HG03442 (cell line): ENCODE results near the gene SNX13.
A peak's percentile ranks its signal among the peaks of the same experiment; 100 is the strongest.

ENCODE experiments used
- ATAC-seq: cut with Tn5 transposase; IDR thresholded peaks from one replicate; pipeline ENCODE4 v1.9.1; 2021; ENCODE audit warnings: mild to moderate bottlenecking, moderate library complexity; ENCODE audit not compliant: unreplicated experiment

SNX13 gene

DNA sequence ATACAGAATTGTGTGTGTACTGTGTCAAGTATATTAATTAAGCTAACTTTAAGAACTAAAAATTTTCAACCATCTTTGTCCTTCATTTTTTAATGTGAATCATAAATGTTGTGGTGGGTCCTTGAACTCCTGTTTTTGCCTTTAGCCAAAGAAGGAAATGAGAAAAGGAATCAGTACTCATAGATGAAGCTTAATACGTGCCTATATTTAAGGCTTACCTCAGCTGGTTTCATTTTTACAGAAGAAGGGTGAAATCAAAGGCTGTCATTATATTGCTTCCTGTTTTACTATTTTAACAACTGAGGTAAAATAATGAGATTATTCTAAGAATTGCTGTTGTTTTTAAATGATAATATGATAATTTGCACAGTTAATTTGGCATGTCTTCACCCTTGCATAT is 6.3 kb upstream of the SNX13 start:
- ATAC-seq: peak; percentile 89

DNA sequence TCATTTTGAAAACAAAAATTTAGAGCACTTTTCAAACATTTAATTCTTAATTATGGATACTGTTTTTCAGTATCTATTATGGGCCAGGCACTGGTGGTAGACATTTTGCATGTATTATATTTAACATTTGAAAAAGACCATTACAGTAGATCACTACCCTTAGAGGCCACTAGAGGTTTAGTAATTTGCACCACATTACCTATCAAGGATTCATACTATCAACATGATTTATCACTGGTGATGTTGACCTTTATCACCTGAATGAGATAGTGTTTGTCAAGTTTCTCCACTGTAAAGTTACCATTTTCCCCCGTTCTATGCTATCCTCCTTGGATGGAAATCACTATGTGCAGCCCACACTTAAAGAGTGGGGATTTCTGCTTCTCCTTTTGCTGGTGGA is 4.4 kb upstream of the SNX13 start:
- no peak for ATAC-seq

DNA sequence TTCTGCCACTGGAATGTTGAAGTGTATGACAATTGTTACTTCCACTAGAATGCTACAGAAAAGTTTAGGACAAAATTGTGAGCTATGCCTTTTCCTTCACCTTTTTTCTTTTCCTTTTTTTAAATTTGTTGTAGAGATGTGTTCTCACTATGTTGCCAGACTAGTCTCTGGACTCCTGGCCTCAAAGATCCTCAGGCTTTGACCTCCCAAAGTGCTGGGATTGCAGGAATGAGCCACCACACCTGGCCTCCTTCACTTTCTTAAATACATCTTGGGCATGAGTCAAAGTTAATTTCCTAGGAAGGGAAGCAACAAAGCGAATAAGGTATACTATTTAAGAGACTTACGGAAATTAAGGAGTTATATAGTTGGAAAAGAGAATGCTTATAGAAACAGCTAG is 2.7 kb upstream of the SNX13 start:
- ATAC-seq: no peak

DNA sequence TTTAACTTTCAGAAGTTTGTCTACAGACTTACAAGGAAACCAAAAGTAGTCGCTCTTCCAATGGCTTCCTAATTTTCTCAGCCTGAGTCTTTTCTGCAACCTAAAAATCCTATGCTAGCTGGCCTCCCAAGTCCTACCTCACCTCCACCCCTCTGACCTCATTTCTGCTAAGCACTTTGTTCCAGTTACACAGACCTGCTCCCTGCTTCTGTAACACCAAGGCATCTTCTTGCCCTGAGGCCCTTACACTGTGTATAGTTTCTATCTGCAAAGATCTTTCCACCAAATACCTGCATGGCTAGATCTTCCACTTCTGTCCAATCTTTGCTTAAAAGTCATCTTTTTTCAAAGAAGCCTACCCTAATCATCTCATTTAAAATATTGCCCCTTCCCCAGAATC is 1.9 kb upstream of the SNX13 start:
- no peak for ATAC-seq

DNA sequence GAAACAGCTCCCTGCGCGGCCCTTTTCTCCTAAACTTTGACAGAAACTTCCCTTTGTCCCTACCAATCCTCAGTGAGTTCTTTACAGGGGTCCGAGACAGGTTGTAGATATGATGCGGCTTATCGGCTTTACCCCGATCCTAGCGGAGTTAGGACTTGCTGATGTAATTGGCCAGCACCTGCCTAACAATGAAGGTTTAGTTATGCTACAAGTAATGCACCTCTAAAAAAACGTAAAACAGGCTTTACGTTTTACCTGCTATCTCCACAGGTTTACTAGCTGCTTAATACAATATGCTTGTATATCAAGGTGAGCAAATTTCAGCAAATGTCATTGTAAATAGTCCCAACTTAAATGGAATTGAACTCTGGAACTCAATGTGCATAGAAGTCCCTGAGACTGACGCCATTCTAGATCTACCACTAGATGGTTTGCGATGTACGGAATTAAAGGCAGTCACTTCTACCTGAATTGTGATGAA is 697 bp upstream of the SNX13 start:
- ATAC-seq: no peak

DNA sequence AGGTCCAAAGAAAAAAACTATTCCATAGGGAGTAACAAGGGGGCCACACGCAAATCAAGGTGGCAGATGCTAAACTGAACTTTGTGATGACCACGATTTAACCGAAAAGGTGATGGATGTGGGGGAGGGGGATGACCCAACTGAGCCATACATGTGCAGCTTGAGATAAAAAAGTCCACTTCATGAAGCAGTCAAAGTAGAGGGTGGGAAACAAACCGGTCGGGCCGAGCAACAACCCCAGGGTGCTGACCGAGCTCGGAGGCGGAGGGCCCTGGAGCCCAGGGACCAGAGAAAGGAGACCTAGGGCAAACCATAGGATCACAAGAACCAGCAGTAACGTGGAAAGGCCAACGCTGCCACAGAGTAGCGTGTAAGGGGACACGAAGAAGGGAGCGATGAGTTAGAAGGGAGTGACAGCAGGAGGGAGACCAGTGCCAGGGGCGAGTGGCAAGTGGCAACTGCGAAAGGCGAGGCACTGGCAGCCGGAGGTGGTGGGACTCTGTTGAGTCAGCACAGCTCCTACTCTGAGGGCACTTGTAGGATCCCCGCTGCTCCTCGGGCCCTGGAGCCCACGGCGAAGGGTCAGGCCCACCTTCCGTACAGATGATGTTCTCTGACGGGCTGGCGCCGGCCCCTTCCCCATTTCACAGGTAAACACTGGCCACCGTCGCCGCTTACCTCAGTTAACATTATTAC is 540 bp downstream of the SNX13 start:
- ATAC-seq: peak; percentile 31

DNA sequence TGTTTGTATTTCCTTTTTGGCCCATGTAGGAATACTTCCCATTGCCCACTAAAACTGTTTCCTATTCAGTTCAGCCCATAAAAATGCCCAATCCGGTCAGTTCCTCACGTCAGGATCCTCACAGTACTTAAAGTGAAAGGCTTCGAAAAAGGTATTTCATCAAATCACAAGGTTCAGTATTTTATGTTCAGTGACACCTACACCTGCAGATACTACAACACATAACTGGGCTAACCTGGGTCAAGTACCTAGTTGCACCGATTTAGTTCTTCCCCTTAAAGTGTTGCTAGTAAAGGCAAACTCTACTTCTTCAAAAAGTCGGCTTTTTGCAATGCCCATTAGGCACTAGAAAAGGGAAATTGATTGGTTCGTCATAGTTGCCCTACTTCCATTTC is 1.1 kb downstream of the SNX13 start:
- no peak for ATAC-seq

DNA sequence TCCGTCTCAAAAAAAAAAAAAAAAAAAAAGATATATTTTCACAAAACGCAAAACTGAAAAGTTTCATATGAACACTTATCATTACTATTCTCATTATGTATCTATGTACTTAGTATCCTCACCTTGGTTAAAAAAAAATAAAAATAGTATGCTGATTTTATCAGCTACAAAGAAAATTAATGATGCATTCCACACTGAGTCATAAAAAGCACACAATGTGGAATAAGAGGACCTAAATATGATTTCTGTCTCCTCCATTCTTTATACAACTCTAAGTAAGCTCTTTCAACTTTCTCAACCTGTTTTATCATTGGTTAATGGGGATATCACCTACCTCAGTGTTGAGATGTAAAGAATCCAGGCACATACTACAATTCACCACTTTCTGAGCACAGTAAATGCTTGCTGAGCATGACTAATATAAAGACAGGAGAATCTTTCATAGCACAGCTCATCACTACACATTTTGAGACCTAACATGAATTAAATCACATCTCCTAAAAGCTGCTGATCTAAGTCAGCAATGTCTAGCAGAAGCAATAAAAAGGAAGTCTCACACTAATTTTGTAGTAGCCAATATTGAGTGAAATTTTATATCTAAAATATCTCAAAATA is 2.7 kb downstream of the SNX13 start:
- peak; percentile 20 for ATAC-seq

DNA sequence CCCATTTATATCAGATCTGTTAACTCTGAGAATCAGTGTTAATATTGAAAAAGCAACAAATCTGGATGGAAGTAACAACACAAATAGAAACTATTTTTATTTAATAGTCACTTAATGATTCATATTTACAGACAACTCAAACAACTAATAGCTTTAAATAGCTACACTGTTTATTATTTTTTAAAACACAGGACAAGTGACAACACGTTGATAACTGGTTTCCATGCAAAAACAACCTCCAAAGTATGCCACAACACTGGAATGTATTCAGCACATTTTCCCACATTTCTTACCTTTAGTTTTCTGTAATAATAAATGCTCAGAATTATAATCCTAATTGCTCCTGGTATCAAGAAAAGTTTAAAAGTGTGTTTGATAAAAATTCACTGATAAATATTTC is 4.0 kb downstream of the SNX13 start:
- ATAC-seq: no peak

DNA sequence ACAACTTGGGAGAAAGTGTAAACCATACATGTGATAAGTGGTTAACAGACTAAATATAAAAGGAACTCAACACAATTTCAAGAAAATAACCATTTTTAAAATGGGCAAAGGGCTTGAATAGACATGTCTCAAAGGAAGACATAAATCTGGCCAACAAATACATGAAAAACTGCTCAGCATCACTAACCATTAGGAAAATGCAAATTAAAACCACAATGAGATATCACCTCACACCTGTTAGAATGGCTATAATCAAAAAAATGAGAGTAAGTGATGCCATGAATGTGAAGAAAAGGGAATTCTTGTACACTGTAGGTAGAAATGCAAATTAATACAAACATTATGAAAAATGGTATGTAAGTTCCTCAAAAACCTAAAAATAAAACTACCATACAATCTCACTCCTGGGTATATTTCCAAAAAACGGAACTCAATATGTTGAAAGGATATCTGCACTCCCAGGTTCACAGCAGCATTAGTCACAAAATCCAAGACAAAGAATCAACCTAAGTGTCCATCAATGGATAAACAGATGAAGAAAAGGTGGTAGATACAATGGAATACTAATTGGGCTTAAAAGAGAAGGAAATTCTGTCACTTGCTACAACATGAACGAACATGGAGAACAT is 5.6 kb downstream of the SNX13 start:
- no peak for ATAC-seq

DNA sequence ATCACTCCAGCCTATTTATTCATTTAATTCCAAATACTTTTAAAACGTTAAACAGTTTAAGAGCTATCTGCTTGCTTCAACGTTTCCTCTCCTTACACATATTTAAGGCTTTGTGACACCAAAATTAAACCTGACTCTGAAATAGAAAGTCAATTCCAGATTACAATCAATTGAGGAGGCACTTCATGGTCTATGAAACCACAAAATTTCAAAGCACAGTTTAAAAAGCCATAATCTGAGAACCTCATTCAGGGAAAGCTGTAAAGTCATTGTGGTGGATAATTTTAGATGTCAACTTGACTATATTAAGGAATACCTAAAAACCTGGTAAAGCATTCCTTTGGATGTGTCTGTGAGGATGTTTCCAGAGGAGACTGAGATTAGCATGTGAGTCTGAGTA is 6.2 kb downstream of the SNX13 start:
- no peak for ATAC-seq

DNA sequence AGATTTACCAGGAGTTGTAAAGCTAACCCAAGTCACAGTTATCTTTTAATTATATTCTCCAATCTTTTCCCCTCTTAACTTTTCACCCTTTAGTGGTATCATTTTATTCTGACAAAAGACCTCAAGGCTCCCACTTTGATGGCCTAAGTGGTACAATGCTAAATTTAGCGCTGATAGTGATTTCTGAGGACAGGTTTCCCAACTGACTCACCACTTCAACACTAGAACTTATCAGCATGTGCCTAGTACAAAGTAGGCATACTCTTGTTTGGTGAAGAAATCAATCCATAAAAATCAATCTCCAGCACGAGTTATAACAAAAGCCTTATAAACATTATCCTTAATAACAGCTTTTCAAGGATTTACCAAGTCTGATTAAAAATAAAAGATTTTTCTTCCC is 7.5 kb downstream of the SNX13 start:
- no peak for ATAC-seq

DNA sequence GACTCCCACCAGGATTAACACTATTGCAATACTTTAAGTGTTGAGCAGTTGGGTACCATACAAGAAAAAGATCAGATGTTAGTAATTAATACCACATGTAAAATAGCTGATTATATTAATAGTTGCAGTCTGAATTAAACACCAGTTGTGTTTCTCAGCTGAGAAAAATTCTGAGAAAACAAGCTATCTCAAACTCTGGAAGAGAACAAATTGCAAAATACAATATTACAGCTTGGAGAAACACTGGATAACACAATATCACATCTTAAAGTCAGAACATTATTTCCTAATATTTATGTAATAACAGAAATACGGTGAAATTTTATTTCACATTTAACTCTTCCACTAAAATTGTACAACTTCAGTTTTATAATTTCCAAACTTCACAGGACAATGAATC is 9.2 kb downstream of the SNX13 start:
- no peak for ATAC-seq

DNA sequence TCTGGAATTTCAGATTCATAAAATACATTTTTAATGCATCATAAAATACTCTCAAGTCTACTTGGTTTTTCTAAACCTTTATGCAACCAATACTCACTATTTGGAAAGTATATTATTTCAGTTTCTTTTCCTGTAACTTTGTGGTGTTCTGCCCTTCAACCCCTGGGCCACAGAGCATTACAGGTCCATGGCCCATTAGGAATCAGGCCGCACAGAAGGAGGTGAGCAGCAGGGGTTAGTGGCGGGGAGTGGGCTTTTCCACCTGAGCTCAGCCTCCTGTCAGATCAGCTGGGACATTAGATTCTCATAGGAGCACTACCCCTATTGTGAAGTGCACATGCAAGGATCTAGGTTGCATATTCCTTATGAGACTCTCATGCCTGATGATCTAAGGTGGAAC is 9.7 kb downstream of the SNX13 start:
- ATAC-seq: no peak

DNA sequence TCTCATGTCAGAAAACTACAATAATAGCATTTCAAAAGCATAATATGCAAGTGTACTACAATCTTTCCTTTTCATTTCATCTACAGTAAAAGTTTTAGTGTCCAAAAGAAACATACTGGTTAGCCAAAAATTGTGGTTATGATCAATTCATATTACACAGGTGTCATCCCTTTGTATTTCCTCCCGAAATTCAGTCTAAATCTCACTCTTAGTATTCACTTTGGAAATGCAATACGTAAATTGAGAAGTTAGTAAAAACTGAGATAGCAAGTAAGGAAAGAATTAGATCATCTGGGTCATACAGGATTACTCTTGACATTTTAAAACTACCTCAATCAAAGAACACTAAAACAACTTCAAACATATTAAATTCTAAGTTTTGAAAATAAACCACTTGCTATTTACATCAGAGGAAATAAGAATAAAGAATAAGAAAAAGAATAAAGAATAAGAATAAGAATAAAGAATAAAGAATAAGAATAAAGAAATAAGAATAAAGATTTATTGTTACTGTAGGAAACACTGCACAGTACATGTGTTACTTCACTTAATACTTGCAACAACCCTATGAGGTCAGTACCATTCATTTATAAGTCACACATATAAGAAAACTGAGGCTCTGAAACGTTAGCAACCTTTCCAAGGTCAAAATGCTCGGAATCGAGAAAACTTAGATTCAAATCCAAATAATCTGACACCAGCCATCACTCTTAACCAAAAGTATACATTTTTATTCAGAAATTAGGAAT is 10.5 kb downstream of the SNX13 start:
- ATAC-seq: no peak

DNA sequence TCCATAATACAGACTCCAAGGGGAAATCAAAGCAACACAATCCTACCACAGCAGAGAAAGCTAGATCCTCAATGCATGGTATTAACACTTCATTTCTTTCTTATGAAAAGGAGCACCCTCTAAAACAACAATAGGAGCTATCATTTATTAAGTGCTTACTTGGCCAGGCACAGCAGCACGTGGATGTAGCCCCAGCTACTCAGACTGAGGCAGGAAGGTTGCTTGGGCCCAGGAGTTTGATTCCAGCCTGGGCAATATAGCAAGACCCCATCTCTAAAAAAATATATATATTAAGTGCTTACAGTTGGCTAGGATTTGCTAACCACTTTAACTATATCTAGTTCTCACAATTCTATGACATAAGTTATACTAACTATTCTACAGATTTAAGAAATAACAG is 12.2 kb downstream of the SNX13 start:
- no peak for ATAC-seq

DNA sequence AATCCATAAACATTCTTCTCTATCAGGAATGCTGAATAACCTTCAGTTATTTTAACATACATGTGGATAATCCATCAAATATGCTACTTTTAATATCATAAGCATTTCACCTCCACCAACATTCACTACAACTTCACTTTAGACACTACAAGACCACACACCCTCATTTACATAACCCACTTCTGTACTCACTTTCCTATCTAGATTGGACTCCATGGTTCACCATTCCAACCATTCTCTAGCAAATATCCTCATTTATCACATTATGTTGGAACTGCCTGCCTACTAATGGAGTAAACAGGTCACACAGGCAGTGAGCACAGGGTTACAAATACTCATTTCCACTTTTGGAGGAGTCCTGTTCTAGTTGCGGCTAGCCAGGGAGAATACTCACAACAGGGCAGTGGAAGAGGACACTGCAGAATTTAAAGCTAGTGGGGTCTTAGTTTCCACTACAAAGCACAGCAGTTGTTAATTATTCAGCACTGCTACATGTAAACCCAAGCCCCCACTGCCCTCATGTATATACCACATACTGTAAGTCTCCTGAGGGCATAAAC is 18.4 kb downstream of the SNX13 start:
- ATAC-seq: no peak

DNA sequence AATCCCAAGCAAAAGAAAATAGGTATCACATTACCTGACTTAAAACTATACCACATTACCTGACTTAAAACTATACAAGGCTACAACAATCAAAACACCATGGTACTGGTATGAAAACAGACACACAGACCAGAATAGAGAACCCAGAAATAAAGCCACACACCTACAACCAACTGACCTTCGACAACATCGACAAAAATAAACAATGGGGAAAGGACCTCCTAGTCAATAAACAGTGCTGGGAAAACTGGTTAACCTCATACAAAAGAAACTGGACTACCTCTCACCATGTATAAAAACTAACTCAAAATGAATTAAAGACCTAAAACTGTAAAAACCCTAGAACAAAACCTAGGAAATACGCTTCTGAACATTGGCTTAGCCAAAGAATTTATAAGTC is 22.5 kb downstream of the SNX13 start:
- no peak for ATAC-seq

DNA sequence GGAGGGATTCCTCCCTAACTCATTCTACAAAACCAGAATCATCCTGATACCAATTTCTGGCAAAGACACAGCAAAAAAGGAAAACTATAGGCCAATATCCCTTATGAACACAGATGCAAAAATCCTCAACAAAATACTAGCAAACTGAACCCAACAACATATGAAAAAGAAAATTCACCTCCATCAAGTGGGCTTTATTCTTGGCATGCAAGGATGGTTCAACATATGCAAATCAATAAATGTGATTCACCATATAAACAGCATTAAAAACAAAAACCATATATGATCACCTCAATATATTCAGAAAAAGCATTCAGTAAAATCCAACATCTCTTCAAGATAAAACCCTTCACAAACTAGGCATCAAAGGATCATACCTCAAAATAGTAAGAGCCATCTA is 23.5 kb downstream of the SNX13 start:
- ATAC-seq: no peak

DNA sequence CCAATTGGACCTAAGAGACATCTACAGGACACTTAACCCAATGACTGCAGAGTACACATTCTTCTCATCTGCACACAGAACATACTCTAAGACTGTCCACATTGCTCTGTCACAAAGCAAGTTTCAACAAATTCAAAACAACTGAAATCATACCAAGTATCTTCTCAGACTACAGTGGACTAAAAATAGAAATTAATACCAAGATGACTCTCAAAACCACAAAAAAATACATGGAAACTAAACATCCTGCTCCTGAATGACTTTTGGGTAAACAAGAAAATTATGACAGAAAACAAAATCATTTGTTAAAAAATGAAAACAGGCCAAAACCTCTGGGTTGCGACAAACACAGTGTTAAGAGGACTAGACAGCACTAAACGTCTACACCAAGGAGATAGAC is 24.5 kb downstream of the SNX13 start:
- ATAC-seq: no peak

DNA sequence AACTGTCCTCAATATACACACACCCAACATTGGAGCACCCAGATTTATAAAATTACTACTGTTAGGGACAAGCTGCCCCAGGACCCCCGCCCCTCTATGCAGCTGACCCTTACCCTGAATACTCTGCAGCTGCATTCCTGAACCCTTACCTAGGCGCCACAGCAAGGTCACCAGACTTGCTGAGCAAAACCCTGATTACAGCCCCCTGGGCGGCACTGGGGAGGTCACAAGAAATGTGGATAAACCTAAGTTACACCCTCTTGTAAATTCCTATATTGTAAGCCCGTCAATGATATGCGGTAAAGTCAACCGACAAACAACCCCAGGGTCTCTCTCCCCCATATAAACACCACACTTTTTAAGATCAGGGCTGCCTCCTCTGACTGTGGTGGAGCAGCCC is 25.1 kb downstream of the SNX13 start:
- ATAC-seq: no peak
